Measurements from ENCODE around the gene PCDH17.

PCDH17 gene, protein sequence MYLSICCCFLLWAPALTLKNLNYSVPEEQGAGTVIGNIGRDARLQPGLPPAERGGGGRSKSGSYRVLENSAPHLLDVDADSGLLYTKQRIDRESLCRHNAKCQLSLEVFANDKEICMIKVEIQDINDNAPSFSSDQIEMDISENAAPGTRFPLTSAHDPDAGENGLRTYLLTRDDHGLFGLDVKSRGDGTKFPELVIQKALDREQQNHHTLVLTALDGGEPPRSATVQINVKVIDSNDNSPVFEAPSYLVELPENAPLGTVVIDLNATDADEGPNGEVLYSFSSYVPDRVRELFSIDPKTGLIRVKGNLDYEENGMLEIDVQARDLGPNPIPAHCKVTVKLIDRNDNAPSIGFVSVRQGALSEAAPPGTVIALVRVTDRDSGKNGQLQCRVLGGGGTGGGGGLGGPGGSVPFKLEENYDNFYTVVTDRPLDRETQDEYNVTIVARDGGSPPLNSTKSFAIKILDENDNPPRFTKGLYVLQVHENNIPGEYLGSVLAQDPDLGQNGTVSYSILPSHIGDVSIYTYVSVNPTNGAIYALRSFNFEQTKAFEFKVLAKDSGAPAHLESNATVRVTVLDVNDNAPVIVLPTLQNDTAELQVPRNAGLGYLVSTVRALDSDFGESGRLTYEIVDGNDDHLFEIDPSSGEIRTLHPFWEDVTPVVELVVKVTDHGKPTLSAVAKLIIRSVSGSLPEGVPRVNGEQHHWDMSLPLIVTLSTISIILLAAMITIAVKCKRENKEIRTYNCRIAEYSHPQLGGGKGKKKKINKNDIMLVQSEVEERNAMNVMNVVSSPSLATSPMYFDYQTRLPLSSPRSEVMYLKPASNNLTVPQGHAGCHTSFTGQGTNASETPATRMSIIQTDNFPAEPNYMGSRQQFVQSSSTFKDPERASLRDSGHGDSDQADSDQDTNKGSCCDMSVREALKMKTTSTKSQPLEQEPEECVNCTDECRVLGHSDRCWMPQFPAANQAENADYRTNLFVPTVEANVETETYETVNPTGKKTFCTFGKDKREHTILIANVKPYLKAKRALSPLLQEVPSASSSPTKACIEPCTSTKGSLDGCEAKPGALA (N-terminal part only)

DNA sequence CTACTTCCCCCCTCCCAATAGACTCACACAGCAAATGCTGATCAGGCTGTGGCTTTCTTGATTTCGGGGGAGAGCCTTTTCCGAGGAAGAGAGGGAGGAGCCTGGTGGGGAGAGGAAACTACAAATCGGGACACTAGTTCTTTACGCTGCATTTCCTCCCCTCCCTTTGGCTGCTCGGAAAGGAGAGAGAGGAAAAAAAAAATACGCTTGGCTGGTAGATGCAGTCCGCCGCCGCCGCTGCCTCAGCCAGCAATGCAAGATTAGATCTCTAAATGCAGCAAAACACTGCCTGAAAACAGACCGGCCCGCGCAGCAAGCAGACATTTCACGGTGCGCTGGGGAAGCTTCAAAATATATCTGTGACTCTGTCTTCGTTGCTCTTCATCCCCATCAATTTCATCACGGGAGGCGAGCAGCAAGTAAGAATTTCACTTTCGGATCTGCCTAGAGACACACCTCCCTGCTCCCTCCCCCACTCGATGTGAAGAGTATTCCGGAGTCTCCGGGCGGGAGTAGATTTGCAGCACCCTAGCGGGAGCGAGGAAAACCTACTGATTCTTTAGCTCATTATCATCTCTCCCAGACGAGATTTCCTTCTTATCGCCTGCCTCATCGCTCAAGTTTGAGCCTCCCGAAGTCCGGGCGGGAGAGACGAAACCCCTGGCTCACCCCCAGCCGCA is at the start of gene PCDH17:
PCDH17 (plus strand) TSS at position 149 of the 680 bp plus-strand sequence. CDS start 803 bp downstream, outside the sequence.
- DNase-seq = peak; percentile 48

DNA sequence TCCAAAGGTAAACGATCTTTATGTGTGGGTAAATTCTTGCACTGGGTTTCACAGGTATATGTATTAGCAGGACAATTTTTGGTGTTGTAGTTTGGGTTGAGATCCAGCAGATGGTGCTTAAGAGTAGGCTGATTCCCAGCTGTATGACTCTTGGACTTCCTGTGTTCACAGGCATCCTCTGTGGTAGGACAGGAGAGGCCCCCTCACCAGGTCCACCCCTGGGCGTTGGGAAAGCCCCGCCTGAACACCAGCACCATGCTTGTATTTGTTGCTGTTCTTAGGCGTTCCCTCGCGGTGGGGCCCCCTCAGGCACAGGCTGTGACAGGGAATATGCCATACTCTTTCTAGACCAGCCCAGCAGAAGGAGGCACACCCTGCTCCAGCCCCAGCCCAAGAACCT is 49.5 kb upstream of the PCDH17 start:
- DNase-seq = no peak

DNA sequence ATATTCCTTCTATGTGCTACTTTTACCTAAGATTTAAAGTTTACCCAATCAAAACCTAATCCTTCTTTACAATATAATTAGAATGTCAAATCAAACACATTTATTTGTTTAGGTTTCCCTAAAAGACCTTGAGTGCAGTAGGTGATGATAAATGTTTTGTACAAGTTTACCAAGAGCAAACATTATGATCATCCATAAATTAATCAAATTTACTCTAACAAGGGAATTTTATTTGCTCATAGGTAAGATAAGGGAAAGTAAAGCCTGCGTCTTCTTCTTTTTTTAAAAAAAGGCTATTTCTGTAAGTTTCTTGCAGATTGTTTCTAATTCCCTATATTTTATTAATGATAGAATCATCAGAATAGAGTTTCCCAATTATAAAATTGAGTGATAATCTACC is 48.0 kb upstream of the PCDH17 start:
- DNase-seq = no peak

DNA sequence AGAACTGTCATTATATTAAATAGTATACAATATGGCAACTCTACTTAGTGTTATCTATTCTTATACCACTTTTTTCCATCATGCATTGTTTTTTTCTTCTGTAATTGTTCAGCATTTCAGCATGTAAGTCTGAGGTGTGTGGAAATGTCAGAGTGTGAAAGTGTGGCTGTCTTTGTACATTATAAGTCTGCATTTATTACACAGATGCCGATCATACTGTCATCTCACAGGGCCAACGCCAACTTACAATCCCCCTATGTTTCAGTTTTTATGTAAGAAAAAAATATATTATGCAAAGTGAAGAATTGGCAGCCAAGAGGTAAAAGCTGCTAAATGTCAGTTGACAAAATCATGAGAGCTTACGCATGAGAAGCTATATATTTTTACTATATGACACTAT is 42.9 kb upstream of the PCDH17 start:
- no peak for DNase-seq

DNA sequence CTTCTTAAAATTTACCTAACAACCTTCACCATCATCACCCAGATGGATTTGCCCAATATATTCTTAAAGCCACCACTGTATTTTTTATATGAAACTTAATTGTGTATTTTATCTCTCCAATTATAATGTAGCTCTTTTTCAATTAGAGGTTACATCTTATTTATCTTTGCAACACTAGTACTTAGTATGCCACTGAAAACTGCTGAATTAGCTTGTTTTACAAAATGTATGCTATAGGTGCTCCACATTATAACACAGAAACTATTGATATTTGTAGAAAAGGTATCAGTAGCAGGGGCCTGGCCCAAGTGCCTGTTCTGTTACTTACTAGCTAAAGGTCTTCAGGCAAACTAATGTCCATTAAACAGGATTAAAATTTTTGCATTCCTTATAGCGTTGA is 35.8 kb upstream of the PCDH17 start:
- DNase-seq = no peak

DNA sequence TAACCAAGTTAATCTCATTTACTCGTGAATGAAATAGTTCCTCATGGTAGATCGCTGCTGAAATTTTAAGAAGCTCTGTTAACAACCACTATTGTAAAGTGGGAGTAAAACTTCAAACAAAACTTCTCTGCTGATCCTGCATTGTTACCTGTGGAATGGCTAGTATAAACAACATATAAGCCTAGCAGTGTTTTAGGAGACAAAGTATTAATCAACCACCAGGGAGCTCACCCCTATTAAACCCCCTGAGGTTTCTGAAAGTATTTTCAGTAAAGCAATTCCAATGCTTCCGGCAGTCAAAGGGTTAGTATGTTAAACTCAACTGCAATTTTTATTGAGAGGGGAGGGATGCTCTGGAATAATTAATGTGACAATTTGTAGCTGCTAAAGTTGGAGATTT is 30.0 kb upstream of the PCDH17 start:
- no peak for DNase-seq

DNA sequence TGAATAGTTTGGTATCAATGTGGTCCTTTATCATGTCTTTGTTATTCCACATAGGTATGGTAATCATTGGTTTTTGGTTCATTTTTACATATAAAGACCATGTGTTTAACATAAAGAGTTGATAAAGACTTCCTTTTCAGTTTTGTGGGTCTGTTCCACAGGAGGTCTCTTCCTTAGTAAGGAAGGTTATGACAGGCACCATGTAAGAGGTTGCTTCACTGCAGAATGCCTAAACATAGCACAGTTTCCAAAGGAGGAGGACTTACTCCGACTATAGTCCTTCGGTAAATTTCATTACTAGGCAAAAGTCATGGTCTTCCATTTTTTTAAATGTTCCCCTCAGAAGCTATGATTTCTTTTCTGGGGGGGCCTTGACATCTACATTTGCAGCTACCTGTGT is 27.1 kb upstream of the PCDH17 start:
- DNase-seq = no peak

DNA sequence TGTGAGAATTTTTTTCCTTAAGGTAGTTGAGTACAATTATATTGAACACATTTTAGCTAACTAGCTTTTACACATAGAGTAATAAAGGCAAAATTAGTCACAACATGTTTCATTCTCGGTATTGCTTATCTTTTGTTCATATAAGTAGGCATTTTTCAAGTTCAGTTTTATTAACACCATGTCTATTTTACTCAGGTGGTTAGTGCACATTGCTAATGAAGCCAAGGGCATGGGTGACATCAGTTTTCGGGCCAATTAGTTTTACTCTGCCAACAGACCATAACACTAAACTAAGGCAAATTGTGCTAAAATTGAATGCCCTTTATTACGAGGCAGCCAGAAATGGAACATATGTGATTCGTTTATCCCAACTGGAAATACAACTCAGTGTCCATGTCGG is 19.6 kb upstream of the PCDH17 start:
- DNase-seq = no peak

DNA sequence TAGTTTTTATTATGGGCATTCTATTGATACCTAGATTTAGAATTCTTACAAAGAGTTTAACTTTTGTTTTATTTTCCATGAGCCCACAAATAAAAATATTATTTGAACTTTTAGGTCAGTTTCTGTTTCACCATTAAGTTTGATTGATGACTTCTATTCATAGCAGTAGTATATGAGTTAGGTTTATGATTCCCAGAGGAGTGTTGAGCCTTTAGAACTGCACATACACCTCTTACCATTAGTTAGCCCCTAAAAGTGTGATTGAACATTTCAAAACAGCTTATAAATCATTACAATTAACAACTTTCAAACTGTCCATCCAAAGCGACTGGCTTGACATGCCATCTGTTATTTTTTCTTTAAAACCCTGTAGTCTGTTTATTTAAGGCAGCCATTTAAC is 19.0 kb upstream of the PCDH17 start:
- DNase-seq = no peak

DNA sequence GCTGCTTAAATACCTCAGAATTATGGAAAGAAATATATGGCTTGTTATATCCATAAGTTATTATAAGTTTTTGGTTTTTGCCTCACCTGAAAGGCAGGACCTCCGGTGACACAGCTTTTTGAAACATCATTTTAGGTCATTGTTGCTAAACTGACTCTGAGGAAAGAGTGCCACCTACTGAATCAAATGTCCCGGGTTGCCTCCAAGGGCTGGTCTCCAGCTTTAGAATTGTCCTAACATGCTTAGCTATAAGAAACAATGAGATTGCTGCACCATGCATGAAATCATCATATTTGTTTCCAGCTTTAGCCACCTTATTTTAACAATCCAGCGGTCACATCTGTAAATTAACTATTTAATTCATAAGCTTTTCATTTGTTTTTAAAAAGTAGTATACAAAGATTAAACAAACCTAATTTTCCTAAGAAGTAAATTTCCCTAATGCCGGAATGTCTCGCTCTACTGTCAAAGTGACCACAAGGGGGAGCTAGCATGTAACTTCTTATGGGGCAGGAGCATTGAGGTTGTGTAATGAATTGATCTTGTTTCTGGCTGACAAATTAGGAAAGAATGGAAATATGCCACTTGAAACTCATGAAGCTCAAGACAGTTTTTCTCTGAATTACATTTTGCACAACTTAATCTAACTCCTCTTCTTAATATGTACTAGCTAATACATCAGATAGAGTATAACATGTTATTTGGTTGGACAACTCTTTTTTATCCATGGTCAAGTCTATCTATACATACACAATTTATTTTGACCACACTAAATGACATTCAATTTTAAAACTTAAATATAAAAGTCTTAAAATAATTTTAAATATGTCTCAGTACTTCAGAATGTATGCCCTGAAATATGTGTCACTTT is 6.7 kb upstream of the PCDH17 start:
- DNase-seq = peak; percentile 54

DNA sequence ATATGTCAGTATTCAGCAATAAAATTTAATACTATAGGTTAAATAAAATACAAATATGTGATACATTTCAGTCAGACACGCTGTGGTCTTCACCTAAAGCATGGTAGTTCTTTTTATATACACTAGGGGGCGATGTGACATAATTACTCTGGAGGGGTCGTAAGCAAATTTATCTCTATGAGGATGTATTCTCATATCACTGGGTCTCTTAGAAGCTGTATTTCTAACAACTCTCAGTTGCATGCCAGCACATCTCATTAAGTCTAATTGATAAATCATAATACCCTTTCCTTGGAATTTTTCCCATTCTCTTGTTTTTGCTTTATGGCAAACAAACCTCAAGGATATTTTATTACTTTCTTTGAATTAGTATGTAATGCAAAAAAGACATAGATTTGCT is 3.9 kb upstream of the PCDH17 start:
- no peak for DNase-seq

DNA sequence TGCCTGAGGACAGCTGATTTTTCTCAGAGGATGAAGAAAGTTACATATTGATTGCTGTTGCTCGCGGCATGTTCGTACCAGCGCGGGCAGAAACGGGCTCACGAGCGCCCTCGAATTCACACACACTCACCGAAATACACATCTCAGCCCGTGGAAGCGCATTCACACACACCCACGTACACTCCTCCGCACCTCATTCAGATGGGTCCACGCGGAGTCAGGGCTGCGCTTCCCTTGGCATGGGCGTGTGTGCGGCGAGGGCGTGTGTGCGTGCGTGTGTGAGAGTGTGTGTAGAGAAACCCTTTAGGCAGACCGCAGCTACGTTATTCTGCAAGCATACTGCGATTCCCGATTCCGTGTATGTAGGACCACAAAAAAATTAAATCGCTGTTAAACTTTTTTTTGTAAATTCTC is 2.1 kb upstream of the PCDH17 start:
- DNase-seq = no peak

DNA sequence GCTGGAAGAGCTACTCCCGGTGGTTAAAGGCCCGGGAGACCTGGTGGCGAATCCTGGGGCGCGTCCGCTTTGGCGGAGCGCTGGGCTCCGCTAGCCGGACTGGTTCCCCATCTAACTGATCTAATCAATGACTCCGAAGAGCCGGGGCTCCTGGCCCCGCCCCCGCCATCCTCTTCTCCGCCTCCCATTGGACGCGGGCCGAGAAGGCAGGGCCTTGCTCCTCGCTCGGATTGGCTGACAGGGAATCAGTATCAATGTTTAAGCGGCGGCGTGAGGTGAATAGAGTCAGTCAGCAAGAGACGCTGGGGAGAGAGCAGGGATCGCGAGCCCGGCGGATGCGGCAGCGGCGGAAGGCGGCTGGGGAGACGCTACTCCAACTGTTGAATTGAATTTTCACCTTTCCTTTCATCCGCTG is 1.7 kb upstream of the PCDH17 start:
- peak; percentile 95 for DNase-seq

DNA sequence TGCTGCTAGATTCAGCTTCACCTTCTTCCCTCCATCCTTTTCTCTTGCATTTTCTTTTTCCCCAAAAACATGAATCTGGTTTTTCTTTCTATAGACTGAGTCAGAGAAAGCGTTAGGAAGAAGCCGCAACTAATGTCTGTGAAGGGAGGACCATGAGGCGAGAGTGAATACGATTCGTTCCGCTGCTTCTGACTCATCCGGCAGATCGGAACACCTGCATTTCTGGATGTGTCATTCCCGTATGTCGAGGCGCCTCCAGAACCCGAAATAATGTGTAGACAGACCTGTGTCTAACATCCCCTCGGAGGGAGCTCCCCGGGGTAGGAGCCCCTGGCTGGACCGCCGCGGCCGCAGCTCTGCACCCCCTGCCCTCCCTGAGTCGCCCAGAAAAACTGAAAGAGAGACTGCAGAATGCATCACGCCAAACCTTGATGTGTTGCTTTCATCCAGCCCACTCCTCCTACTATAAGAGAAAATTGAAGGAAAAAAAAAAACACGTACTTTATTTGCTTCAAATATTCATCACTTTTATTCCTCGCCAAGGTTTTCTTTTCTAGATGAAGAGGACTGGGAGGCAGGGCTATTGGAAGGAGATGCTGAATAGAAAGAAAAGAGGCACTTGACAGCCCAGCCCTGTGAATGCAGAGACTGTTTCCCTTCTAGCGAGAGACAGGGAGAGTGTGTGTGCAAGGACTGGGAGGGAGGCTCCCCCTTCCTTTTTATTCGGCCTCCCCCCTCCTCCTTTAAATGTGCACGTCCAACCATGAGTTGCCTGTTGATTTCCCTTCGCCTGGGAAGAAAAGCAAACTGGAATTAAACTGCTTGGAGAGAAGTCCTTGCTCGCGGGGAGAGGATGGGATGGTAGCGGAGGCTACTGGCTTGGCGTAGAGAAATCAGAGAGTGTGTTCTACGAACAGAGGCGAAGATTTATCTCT is 616 bp upstream of the PCDH17 start:
- DNase-seq = peak; percentile 56

DNA sequence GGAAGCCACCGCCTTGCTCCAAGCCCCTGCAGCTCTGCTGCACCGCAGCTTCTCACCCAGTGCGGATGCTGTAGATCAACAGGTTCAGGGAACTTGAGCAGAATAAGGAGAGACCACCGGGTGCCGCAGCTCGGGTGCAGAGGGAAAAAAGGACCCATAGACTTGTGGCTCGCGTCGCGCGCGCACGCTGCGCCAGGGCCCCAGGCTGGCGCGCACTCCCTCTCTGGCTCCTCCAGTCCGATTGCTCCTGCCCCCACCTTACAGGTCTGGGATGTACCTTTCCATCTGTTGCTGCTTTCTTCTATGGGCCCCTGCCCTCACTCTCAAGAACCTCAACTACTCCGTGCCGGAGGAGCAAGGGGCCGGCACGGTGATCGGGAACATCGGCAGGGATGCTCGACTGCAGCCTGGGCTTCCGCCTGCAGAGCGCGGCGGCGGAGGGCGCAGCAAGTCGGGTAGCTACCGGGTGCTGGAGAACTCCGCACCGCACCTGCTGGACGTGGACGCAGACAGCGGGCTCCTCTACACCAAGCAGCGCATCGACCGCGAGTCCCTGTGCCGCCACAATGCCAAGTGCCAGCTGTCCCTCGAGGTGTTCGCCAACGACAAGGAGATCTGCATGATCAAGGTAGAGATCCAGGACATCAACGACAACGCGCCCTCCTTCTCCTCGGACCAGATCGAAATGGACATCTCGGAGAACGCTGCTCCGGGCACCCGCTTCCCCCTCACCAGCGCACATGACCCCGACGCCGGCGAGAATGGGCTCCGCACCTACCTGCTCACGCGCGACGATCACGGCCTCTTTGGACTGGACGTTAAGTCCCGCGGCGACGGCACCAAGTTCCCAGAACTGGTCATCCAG is 964 bp downstream of the PCDH17 start:
- DNase-seq = no peak

DNA sequence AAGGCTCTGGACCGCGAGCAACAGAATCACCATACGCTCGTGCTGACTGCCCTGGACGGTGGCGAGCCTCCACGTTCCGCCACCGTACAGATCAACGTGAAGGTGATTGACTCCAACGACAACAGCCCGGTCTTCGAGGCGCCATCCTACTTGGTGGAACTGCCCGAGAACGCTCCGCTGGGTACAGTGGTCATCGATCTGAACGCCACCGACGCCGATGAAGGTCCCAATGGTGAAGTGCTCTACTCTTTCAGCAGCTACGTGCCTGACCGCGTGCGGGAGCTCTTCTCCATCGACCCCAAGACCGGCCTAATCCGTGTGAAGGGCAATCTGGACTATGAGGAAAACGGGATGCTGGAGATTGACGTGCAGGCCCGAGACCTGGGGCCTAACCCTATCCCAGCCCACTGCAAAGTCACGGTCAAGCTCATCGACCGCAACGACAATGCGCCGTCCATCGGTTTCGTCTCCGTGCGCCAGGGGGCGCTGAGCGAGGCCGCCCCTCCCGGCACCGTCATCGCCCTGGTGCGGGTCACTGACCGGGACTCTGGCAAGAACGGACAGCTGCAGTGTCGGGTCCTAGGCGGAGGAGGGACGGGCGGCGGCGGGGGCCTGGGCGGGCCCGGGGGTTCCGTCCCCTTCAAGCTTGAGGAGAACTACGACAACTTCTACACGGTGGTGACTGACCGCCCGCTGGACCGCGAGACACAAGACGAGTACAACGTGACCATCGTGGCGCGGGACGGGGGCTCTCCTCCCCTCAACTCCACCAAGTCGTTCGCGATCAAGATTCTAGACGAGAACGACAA is 1.8 kb downstream of the PCDH17 start:
- DNase-seq = no peak

DNA sequence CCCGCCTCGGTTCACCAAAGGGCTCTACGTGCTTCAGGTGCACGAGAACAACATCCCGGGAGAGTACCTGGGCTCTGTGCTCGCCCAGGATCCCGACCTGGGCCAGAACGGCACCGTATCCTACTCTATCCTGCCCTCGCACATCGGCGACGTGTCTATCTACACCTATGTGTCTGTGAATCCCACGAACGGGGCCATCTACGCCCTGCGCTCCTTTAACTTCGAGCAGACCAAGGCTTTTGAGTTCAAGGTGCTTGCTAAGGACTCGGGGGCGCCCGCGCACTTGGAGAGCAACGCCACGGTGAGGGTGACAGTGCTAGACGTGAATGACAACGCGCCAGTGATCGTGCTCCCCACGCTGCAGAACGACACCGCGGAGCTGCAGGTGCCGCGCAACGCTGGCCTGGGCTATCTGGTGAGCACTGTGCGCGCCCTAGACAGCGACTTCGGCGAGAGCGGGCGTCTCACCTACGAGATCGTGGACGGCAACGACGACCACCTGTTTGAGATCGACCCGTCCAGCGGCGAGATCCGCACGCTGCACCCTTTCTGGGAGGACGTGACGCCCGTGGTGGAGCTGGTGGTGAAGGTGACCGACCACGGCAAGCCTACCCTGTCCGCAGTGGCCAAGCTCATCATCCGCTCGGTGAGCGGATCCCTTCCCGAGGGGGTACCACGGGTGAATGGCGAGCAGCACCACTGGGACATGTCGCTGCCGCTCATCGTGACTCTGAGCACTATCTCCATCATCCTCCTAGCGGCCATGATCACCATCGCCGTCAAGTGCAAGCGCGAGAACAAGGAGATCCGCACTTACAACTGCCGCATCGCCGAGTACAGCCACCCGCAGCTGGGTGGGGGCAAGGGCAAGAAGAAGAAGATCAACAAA is 2.6 kb downstream of the PCDH17 start:
- no peak for DNase-seq

DNA sequence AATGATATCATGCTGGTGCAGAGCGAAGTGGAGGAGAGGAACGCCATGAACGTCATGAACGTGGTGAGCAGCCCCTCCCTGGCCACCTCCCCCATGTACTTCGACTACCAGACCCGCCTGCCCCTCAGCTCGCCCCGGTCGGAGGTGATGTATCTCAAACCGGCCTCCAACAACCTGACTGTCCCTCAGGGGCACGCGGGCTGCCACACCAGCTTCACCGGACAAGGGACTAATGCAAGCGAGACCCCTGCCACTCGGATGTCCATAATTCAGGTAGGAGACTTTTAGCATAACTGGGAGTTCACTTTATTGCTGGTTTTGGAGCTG is 3.3 kb downstream of the PCDH17 start:
- no peak for DNase-seq

Measured in fibroblast of upper back skin (primary cell).